Measurements from ENCODE around the gene TEX51.

The TEX51 gene

DNA sequence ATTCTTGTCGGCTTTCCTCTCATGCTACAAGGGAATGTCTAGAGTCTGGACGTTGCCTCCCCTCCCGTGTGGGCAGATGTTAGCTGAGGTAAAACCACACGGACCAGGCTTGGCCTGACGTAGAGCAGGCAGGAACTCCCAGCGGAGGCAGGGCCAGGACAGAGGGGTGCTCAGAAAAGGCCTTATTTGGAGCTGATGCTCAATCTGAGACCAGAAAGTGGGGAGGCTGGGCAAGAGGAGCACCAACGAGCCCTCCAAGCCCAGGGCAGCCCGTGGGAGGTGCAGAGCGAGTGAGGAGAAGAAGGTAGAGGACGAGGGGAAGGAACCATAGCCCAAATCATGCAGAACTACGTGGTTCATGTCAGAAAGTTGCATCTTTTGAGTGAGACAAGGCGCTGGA lies 9.0 kb downstream of the TEX51 start:
- Histone ChIP-seq H3K36me3 (ENCODE audit: control insufficient read depth, insufficient read depth, low read length, severe bottlenecking) (no peaks in the 10 kb centered on the region), H3K9me3 (ENCODE audit: control insufficient read depth, low read length) (peaks cover 16% of the 10 kb centered on the region), H3K9ac (ENCODE audit: low read length) (no peak overlapping the region), H3K27me3 (replicated peaks; ENCODE audit: control insufficient read depth, insufficient read depth, low read length) (peaks cover 14% of the 10 kb centered on the region), H3K4me3 (ENCODE audit: low read length) (no peak overlapping the region), H3K4me1 (ENCODE audit: control insufficient read depth, insufficient read depth, low read length) (no peaks in the 10 kb centered on the region)
- DNase-seq (ENCODE audit: low read depth): no peak

DNA sequence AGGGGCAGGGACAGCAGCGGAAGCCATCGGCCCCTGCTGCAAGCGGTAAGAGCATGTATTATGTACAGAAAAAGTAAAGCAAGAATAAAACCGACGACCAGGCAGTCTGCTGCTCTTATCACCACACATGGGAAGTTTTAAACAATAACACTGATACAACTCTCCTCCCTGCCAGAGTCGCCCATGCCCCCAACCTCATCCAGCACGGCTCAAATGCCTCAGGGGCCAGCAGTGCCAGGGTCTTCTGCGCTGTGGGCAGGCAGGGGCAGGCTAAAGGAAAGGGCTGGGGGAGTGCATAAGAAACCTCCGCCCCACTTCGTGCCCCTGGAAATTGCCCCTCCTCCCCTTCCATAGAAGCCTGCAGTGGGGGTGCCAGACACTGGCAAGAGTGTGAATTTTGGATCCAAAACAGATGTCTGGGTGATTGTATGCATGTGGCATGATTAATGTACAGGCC lies 10.1 kb downstream of the TEX51 start:
- no peak for DNase-seq (ENCODE audit: low read depth)
- H3K9me3 ChIP-seq (ENCODE audit: control insufficient read depth, low read length): peaks cover 16% of the 10 kb centered on the region
- peaks cover 19% of the 10 kb centered on the region for H3K27me3 ChIP-seq (replicated peaks; ENCODE audit: control insufficient read depth, insufficient read depth, low read length)
- H3K4me3 ChIP-seq (ENCODE audit: low read length): no peak overlapping the region
- no peaks in the 10 kb centered on the region for H3K36me3 ChIP-seq (ENCODE audit: control insufficient read depth, insufficient read depth, low read length, severe bottlenecking)
- no peak overlapping the region for H3K9ac ChIP-seq (ENCODE audit: low read length)
- H3K4me1 ChIP-seq (ENCODE audit: control insufficient read depth, insufficient read depth, low read length): no peaks in the 10 kb centered on the region

DNA sequence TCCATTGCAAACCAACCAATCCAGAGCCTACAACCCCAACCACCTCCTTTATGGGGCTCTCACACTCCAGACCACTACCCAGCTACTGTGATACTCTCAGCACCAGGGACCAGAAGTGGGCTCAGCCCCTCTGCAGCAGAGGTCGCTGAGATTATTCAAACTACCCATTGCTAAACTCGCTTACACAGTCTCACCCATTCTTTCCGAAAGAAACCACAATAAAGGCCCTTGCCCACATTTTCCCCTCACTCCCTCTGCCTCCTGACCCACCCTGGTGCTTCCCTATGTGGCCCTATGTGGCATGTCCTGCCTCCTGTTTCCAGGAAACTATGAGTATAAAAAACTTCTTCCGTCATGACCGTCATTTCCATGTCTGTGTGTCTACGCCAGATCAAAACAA lies 10.7 kb downstream of the TEX51 start:
- peaks cover 10% of the 10 kb centered on the region for H3K9me3 ChIP-seq (ENCODE audit: control insufficient read depth, low read length)
- no peaks in the 10 kb centered on the region for H3K4me1 ChIP-seq (ENCODE audit: control insufficient read depth, insufficient read depth, low read length)
- DNase-seq (ENCODE audit: low read depth): no peak
- H3K9ac ChIP-seq (ENCODE audit: low read length): no peak overlapping the region
- H3K27me3 ChIP-seq (replicated peaks; ENCODE audit: control insufficient read depth, insufficient read depth, low read length): peaks cover 20% of the 10 kb centered on the region
- no peak overlapping the region for H3K4me3 ChIP-seq (ENCODE audit: low read length)
- H3K36me3 ChIP-seq (ENCODE audit: control insufficient read depth, insufficient read depth, low read length, severe bottlenecking): no peaks in the 10 kb centered on the region

DNA sequence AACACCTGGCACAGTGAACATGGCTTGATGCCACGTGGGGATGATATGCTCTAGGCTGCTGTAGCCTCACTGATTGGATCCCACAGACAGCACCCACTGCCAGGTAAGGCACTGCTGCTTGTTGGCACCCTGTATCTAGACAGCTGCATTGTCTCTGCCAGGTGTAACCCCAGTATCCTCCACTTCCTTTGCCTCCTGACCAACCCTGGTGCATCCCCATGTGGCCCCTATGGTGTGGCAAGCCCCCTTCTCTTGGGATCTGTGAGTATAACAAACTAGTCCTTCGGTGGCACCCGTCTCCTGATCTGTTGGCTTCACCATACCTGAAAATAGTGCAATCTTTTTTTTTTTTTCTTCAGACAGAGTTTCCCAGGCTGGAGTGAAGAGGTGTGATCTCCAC lies 11.1 kb downstream of the TEX51 start:
- Histone ChIP-seq H3K36me3 (ENCODE audit: control insufficient read depth, insufficient read depth, low read length, severe bottlenecking) (no peaks in the 10 kb centered on the region), H3K27me3 (replicated peaks; ENCODE audit: control insufficient read depth, insufficient read depth, low read length) (peaks cover 20% of the 10 kb centered on the region), H3K9me3 (ENCODE audit: control insufficient read depth, low read length) (peaks cover 6% of the 10 kb centered on the region), H3K4me3 (ENCODE audit: low read length) (no peak overlapping the region), H3K9ac (ENCODE audit: low read length) (no peak overlapping the region), H3K4me1 (ENCODE audit: control insufficient read depth, insufficient read depth, low read length) (no peaks in the 10 kb centered on the region)
- no peak for DNase-seq (ENCODE audit: low read depth)

DNA sequence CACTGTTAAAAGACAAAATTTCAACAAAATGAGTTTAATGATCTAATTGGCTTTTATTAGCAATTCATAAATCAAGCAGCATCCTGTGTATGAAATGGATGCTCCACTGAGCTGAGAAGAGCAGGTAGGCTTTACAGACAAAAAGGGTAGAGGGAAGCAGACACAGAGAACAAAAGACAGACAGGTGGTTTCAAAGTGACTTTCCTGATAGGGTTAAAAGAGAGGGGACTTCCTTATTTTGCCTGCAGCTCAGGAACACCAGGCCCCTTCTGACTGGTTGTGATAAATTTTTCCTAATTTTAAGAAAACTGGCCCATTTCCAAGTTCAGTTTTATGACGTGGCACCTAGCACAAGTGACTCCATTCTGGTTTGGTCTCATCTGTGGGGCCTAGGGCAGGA lies 11.9 kb downstream of the TEX51 start:
- Histone ChIP-seq H3K4me3 (ENCODE audit: low read length) (no peak overlapping the region), H3K9ac (ENCODE audit: low read length) (no peak overlapping the region), H3K36me3 (ENCODE audit: control insufficient read depth, insufficient read depth, low read length, severe bottlenecking) (no peaks in the 10 kb centered on the region), H3K9me3 (ENCODE audit: control insufficient read depth, low read length) (peaks cover 6% of the 10 kb centered on the region), H3K4me1 (ENCODE audit: control insufficient read depth, insufficient read depth, low read length) (no peaks in the 10 kb centered on the region), H3K27me3 (replicated peaks; ENCODE audit: control insufficient read depth, insufficient read depth, low read length) (peaks cover 25% of the 10 kb centered on the region)
- no peak for DNase-seq (ENCODE audit: low read depth)

DNA sequence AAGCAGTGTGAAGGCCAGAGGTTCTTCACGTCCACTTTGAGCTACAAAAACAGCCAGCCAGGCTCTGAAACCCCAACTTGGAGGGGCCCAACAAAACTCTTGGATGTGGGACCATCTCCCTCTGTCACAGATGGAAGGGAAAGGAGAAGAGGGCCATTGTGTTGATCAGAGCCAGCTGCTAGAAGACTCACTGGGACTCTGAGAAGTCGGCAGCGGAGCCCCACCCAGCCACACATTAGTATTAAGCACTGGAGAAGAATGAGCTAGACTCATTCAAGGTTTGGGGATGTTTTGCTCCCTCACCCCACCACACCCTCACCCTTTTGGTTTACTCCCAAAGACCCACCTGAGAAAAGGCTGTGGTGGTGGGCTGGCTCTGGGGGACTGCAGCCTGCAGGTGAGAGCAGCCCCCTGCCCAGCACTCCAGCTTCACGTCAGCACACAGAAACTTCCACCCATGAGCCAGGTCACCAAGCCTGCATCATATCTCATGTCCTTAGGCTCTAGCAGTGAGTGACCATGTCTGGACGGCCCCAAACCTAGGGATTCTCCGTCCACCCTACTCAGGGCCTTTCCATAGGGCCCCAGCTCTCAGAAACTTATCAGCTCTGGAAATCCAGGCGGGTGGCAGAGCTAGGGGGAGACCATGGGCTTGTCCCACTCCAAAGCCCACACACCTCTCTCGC lies 12.6 kb downstream of the TEX51 start:
- Histone ChIP-seq H3K9ac (ENCODE audit: low read length) (no peak overlapping the region), H3K4me3 (ENCODE audit: low read length) (no peak overlapping the region), H3K27me3 (replicated peaks; ENCODE audit: control insufficient read depth, insufficient read depth, low read length) (peaks cover 19% of the 10 kb centered on the region), H3K4me1 (ENCODE audit: control insufficient read depth, insufficient read depth, low read length) (no peaks in the 10 kb centered on the region), H3K36me3 (ENCODE audit: control insufficient read depth, insufficient read depth, low read length, severe bottlenecking) (no peaks in the 10 kb centered on the region), H3K9me3 (ENCODE audit: control insufficient read depth, low read length) (peaks cover 6% of the 10 kb centered on the region)
- no peak for DNase-seq (ENCODE audit: low read depth)

DNA sequence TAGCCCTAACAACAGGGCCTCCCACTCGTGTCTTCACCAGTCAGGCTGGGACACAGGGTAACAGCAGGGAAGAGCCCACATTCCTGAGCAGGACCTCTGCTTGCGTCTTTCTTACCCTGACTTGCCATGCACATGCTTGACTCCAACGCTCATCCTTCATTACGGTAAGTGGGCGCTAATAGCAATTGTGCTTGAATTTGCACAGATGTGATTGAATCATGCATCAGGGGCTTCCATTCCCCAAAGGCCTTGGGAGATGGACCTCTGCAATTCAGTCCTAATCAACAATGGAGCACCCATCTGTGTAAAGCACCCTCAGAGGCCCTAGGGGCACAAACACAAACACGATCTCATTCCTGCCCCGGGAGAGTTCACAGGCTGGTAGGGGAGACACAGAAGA lies 13.5 kb downstream of the TEX51 start:
- H3K9me3 ChIP-seq (ENCODE audit: control insufficient read depth, low read length): peaks cover 6% of the 10 kb centered on the region

DNA sequence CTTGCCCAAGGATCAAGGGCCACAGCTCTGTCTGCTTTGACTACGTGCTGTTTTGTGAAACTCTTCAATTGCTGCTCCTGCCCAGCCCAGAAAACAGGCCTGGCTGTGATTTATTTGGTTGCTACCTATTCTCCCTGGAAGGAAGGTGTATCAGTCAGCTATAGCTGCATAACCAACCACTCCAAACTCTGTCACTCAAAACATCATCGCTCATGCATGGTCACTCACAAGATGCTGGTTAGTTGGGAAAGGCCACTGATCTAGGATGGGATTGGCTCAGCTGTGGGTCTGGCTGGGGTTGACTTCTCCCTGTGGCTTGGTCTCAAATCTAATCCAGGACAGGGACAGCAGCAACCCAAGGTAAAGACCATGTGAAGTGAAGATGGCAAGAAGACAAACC lies 14.6 kb downstream of the TEX51 start:
- Histone ChIP-seq H3K9ac (ENCODE audit: low read length) (no peak overlapping the region), H3K9me3 (ENCODE audit: control insufficient read depth, low read length) (peaks cover 6% of the 10 kb centered on the region), H3K4me3 (ENCODE audit: low read length) (no peak overlapping the region), H3K36me3 (ENCODE audit: control insufficient read depth, insufficient read depth, low read length, severe bottlenecking) (no peaks in the 10 kb centered on the region), H3K27me3 (replicated peaks; ENCODE audit: control insufficient read depth, insufficient read depth, low read length) (peaks cover 12% of the 10 kb centered on the region), H3K4me1 (ENCODE audit: control insufficient read depth, insufficient read depth, low read length) (no peaks in the 10 kb centered on the region)
- no peak for DNase-seq (ENCODE audit: low read depth)

More for the DNA sequence above, 13.5 kb downstream of the TEX51 start:
- Histone ChIP-seq H3K36me3 (ENCODE audit: control insufficient read depth, insufficient read depth, low read length, severe bottlenecking) (no peaks in the 10 kb centered on the region), H3K4me3 (ENCODE audit: low read length) (no peak overlapping the region), H3K27me3 (replicated peaks; ENCODE audit: control insufficient read depth, insufficient read depth, low read length) (peaks cover 12% of the 10 kb centered on the region), H3K9ac (ENCODE audit: low read length) (no peak overlapping the region), H3K4me1 (ENCODE audit: control insufficient read depth, insufficient read depth, low read length) (no peaks in the 10 kb centered on the region)
- DNase-seq (ENCODE audit: low read depth): no peak

DNA sequence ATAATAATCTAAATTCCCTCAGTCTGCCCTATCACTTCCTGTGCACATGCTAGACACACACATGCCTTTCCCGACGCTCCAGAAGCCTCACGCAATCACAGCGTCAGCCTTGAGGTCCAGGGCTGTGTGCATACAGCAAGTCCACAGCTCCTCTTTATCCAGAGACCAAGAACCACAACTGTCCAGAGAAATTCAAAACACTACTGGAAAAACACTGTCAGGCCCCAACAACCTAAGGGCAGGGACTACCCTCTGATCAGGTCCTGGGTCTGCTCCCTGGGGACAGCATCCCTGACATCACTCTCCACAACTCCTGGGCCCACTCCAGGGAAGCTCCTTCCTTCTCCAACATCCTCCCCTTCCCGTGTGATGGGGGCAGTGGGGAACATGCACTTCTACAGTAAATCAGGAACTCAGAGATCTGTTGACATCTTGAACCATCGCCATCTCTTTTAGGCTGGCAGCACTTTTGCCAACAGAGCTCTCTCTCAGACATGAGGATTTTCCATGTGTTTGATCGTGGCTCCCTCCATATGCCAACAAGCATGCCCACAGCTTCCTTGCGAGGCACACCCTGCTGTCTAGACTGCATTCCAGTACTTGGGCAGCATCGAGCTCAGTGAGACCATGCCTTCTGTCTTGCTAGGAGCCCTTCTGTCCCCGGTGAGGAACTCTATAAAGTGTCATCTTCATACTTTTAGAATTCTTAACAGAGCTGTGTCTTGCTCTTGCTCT lies 15.4 kb downstream of the TEX51 start:
- Histone ChIP-seq H3K27me3 (replicated peaks; ENCODE audit: control insufficient read depth, insufficient read depth, low read length) (peaks cover 12% of the 10 kb centered on the region), H3K9ac (ENCODE audit: low read length) (no peak overlapping the region), H3K36me3 (ENCODE audit: control insufficient read depth, insufficient read depth, low read length, severe bottlenecking) (no peaks in the 10 kb centered on the region), H3K4me1 (ENCODE audit: control insufficient read depth, insufficient read depth, low read length) (no peaks in the 10 kb centered on the region), H3K4me3 (ENCODE audit: low read length) (no peak overlapping the region), H3K9me3 (ENCODE audit: control insufficient read depth, low read length) (peaks cover 6% of the 10 kb centered on the region)
- no peak for DNase-seq (ENCODE audit: low read depth)

DNA sequence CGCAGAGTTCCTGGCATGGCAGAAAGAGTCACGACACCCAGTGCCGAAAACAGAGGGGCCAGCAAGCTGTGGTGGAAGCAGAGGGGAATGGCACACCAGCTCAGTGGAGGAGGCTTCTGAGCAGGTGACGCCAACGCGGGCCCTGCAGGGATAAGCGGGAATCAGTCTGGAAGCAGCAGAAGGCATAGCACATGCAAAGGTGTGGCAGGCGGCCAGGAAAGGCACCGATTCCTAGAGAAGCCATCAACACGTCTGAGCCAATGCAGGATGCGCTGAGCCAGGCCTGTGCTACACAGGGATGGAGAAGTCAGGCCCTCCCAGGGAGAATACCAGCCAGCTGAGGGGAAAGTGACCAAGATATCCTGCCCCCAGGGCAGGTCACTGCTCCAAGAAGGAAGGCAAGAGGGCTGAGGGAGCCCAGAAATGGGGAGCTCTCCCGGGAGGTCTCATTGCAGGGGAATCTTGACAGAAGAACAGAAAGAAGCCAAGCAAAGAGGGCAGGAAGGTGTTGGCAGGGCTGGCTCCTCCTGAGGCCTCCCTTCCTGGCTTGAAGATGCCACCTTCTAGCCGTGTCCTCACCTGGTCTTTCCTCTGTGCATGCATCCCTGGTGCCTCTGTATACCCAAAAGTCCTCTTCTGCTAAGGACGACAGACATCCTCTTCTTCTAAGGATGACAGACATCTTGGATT lies 16.3 kb downstream of the TEX51 start:
- Histone ChIP-seq H3K9ac (ENCODE audit: low read length) (no peak overlapping the region), H3K27me3 (replicated peaks; ENCODE audit: control insufficient read depth, insufficient read depth, low read length) (peaks cover 12% of the 10 kb centered on the region), H3K9me3 (ENCODE audit: control insufficient read depth, low read length) (peaks cover 6% of the 10 kb centered on the region), H3K4me1 (ENCODE audit: control insufficient read depth, insufficient read depth, low read length) (no peaks in the 10 kb centered on the region), H3K4me3 (ENCODE audit: low read length) (no peak overlapping the region), H3K36me3 (ENCODE audit: control insufficient read depth, insufficient read depth, low read length, severe bottlenecking) (no peaks in the 10 kb centered on the region)
- no peak for DNase-seq (ENCODE audit: low read depth)

DNA sequence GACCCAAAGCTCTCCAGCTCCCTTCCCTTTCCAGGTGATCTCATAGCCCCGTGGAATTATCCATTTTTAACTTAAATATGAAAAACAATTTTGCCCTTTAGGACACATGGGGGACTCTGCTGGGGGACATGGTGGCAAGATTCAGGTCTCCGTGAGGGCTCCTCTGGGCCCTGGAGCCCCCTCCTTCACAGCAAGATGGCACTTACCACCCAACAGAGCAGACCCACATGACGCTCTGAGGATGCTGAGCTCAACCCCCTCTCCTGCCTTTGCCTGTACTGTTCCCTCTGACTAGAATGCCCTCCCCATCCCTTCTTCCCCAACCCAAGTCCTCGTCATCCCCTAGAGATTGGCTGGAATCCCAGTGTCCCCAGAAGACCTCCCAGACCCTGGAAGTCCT lies 17.2 kb downstream of the TEX51 start:
- DNase-seq (ENCODE audit: low read depth): no peak

More for the DNA sequence above, 17.2 kb downstream of the TEX51 start:
- H3K9ac ChIP-seq (ENCODE audit: low read length): no peak overlapping the region
- H3K9me3 ChIP-seq (ENCODE audit: control insufficient read depth, low read length): peaks cover 6% of the 10 kb centered on the region
- no peaks in the 10 kb centered on the region for H3K4me1 ChIP-seq (ENCODE audit: control insufficient read depth, insufficient read depth, low read length)
- peaks cover 12% of the 10 kb centered on the region for H3K27me3 ChIP-seq (replicated peaks; ENCODE audit: control insufficient read depth, insufficient read depth, low read length)
- H3K4me3 ChIP-seq (ENCODE audit: low read length): no peak overlapping the region
- H3K36me3 ChIP-seq (ENCODE audit: control insufficient read depth, insufficient read depth, low read length, severe bottlenecking): no peaks in the 10 kb centered on the region

Data from adipocyte (in vitro differentiated cells).